IPS DF 19.7 (cell line): ENCODE results near the gene C1R.
"Not testable (repeated sequence)": the region's sequence is repeated elsewhere in the genome, so short reads cannot be mapped to it uniquely, and the experiment has no call there.

ENCODE experiments used
- DNase-seq: peaks from one replicate; pipeline ENCODE4 v3.0.0-alpha.2; 2013; ENCODE audit warnings: low read depth, low spot score

Gene C1R

GRCh38 chr12:7068240-7068993 lies 23.8 kb downstream of the C1R start:
- DNase-seq, result no peak

- DNase-seq, result no peak
Observed at GRCh38 chr12:7067096-7067495, 25.1 kb downstream of the C1R start.

DNA sequence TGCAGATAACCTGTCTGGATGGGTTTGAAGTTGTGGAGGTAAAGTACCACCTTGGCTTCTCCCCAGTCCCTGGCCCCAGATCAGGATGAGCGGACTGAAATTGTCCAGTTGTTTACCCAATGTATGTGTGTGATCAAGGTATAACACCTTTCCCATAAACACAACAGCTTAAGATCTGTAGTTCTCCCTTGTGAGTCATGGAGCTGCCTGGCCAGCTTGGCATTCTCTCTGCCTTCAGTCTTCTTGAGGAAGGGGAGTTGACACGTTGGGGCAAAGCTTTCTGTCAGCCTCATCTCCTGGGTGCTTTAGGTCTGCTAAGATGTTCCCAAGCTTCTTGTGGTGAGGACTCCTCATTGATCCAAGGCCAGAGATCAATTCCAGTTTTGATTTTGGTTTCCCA lies 25.6 kb downstream of the C1R start:
- no peak for DNase-seq

DNA sequence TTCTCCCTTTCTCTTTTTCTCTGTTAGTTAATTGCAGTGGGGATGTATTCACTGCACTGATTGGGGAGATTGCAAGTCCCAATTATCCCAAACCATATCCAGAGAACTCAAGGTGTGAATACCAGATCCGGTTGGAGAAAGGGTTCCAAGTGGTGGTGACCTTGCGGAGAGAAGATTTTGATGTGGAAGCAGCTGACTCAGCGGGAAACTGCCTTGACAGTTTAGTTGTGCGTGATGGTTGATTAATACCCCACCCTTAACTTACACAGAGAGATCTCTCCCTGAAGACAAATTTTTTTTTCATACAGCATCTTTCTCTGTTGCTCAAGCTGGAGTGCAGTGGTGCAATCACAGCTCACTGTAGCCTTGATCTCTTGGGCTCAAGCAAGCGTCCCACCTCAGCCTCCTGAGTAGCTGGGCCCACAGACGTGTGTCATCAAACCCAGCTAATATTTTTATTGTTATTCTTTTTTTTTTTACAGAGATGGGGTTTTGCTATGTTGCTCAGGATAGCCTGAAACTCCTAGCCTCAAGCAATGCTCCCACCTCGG lies 27.1 kb downstream of the C1R start:
- DNase-seq, result no peak

- no peak for DNase-seq
Observed at GRCh38 chr12:7064516-7064915, 27.7 kb downstream of the C1R start.

- DNase-seq, result no peak
Observed at GRCh38 chr12:7061596-7061995, 30.6 kb downstream of the C1R start.

- no peak for DNase-seq
Observed at GRCh38 chr12:7061138-7061537, 31.1 kb downstream of the C1R start.

DNA sequence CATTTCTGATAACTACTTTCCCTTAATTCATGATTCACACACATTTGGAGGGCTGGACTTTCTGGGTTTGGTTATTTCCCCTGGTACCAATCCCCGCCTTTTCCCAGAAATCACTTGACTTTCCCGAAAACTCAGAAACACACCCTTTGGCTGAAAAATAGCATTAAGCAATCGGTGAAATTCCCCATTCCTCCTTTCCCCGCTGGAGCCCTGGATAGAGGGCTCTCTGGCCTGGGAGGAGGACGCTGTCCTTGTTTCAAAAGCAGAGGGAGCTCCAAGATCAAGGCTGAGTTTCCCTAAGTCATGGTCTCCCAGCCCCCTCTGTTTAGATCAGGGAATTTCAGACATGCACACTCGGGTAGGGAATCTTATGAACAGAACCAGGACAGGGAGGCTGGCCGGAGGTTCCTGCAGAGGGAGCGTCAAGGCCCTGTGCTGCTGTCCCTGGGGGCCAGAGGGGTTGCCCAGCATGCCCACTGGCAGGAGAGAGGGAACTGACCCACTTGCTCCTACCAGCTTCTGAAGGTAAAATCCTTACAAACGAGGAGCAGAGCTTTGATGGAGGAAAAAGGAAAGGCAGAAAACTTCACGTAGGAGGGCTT lies 31.8 kb downstream of the C1R start, which contains the start of gene C1S:
TSS of gene C1S (plus strand) at position 366 of the 602 bp plus-strand sequence. CDS start 1,195 bp downstream, outside the sequence.
- DNase-seq, result peak; percentile 59

DNA sequence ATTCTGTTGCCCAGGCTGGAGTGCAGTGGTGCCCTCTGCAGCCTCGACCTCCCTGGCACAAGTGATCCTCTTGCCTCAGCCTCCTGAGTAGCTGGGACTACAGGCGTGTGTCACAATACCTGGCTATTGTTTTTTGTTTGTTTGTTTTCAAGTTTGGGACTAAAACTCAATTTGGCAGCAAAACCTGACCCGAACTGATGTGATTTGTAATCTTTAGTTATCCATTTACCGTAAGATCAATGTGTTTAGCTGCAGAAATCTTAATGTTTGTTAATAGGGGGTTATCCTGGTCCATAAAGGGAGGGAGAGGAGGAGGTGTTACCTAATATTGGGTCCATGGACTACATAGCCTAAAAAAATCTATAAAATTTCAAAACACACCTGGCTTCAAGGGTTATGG lies 32.5 kb downstream of the C1R start:
- no peak for DNase-seq

DNA sequence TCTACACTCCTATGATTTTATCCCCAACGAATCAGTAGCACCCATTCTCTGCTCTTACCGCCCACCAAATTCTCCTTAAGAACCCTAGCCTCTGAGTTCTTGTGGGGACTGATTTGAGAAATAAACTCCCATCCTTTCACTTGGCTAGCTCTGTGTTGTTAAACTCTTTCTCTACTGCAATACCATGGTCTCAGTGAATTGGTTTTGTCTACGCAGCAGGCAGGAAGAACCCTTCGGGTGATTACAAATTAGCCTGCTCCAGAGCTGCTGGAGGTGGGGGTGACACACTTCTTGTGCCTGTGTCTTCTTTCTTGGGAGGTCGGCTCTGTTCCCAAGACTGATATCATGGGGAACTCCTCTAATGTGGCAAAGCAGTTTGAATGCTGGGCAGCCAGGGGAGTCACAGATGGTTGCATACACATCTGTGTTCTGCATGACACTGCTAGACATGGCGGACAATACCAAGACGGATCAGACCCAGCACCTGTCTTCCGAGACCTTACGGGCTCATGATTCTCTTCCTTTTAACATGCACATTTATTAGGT lies 33.3 kb downstream of the C1R start:
- no peak for DNase-seq

DNA sequence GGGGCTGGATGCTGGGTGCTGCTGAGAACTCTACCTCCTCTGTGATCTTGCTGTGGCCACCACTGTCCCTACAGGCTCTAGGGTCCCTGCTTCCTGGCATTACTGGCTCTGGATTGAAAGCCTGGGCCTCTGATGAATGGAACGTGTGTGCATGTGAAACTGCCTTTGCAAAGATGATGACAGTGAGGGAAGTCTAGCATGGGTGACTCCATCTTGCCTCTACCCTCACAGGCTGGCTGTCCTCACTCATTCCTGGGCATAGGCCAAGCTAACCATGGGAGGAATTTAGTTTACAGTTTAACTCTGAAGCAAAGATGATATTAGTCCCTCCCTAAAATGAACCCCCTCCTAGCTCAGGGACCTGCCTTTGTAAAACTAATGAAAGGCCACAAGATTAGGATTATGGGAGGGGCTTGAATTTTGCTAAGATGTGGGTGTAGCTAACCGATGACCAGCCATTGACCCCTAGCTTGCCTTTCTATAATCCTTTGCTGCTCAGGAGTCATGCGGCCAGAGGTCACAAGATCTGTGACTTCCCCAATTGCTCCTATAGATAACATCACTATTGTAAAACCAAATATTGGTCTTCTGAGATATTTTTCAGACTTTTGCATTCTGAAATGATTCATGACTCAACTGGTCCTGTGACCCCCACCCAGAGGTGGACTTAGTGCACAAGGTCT lies 33.9 kb downstream of the C1R start:
- no peak for DNase-seq

- DNase-seq, result not testable (repeated sequence)
Observed at GRCh38 chr12:7055736-7056135, 36.5 kb downstream of the C1R start.

- DNase-seq, result no peak
Observed at GRCh38 chr12:7054925-7055324, 37.3 kb downstream of the C1R start.

- not testable (repeated sequence) for DNase-seq
Observed at GRCh38 chr12:7049973-7050372, 42.3 kb downstream of the C1R start.

GRCh38 chr12:7049445-7049951 lies 42.7 kb downstream of the C1R start:
- not testable (repeated sequence) for DNase-seq

DNA sequence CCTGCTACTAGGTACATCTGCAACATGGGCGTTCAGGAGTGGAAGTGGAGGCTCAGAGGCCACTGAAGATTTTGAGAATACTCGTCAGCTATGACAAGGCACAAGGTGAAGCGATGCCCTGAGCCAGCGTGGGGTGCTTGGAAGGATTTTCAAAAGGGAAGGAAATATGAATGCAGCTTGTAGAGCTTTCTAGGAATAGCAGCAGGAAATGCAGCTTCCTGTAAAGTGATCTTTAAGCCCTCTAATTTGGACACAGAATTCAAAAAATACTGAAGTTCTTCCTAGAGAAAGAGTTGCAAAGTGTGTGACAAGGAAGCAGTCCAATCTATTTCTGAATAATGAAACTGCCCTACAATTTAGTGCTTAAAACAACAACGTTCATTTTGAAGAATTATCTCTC lies 44.9 kb downstream of the C1R start:
- no peak for DNase-seq

DNA sequence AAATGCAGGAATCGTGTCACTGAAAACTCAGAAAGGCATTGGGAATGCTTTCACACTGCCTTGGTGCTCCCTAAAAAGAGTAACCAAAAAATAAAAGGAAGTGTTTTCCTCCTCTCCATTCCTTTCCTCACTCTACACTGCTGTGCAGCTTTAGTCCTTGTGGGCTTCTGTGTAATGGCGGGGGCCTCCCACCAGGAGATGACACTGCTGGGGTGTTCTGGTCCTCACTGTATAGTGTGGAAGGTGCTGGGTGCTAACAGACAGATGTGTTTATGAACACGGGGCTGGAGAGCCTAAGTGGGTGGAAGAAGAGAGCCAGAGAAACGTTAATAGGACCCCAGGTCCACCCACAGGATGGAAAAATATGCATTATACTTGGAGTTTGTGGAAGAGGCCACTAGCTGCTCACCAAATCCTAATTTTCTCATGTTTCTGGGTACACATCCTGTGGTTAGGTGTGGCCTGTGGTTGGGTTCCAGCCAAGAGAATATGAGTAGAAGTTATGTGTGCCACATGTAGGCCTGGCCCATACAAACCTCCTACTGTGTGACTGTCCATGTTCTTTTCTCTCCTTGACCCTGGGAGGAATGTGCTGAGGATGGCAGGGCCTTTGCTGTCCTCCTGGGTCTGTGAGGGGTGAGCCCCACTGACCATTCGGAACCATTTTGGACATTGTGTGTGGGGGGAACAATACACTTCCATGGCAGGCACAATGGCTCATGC lies 45.7 kb downstream of the C1R start:
- DNase-seq, result no peak

DNA sequence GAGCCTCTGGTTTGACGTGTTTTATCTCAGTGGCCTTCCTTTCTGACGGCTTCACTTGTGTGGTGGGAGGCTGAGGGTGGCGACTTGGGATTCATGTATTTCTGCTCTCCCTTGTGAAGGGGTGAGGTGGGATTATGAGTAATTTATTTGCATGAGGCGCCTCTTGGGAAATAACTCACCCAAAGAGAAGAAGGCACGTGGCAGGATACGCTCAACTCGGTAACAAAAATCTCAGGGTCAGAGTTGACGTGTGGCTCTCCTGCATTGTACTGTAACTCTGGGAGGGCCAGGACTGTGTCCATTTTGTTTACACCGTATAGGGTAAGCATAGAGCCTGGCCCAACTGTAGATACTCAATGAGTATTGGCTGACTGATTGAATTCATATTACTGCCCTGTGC lies 46.3 kb downstream of the C1R start:
- no peak for DNase-seq

- no peak for DNase-seq
Observed at GRCh38 chr12:7042842-7043241, 49.4 kb downstream of the C1R start.

DNA sequence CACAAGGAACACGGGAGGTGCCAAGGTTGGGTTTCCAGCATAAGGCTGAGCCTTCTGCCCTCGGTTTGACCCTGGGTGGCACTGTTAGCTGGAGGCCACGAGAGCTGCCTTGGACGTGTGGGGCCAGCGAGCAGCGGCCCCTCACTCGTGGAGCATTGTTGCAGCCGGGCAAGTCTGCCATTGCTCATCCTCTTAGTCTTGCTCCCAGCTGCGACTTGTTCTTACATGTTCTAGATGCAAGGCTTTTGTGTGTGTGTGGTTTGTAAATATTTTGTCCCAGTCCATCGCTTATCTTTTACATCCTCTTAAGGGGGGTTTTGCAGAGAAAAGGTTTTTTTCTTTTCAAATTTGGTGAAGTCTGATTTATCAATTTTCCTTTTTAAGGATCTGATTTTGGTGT lies 52.8 kb downstream of the C1R start:
- no peak for DNase-seq

GRCh38 chr12:7038591-7038990 lies 53.7 kb downstream of the C1R start:
- no peak for DNase-seq
